HCT116 (cell line): ENCODE results near the gene TUBB4B. TPM values are rescaled to one million over a fixed set of nuclear protein-coding genes. Genes with fewer than 3 reads are reported as not detected.
A peak's percentile ranks its signal among the peaks of the same experiment; 100 is the strongest.

Experiments used
- ATAC-seq: fragments of 200-7000 bp; cut with Tn5 transposase; 2 replicates; pipeline ENCODE4 v1.9.1; 2020; ENCODE audit warnings: mild to moderate bottlenecking, moderate library complexity
- BruUV-seq: library from RNA; stranded (reverse); fragments of 400-500 nt; replicated peaks from 2 replicates; lab custom pipeline; 2021; lab: Mats Ljungman, UMichigan
- CTCF ChIA-PET: fragments of 300-600 bp; sonication (Branson Sonifier 250); formaldehyde crosslinking; loops from one replicate; lab custom pipeline; 2021; ENCODE audit warnings: antibody characterized with exemption; lab: Charles Lee
- POLR2A ChIA-PET: fragments of 300-600, 350-600 bp; sonication (Branson Sonifier 250); formaldehyde crosslinking; loops from one replicate; lab custom pipeline; 2021; ENCODE audit warnings: antibody characterized with exemption; lab: Charles Lee
- RAD21 ChIA-PET, 2 experiments: fragments of 300-600 bp; sonication (Branson Sonifier 250); formaldehyde crosslinking; loops; one replicate each; lab custom pipeline; 2023; ENCODE audit warnings: low total read pairs in 2 of 2; ENCODE audit not compliant: uncharacterized antibody in 2 of 2, unreplicated experiment in 2 of 2, low non-redundant PET in 1 of 2; lab: Charles Lee
- DNase-seq: peaks from one replicate; pipeline ENCODE4 v3.0.0-alpha.2; 2010; ENCODE audit warnings: low read depth, low spot score
- H2AFZ ChIP-seq: fragments of 200-600 bp; shearing (Covaris generic), sonication (generic); 2 replicates; pipeline ENCODE4 v1.6.1; 2017; ENCODE audit warnings: low read depth, mixed run types, mixed read lengths, antibody characterized with exemption, low read length; ENCODE audit not compliant: poor library complexity, severe bottlenecking
- H3K27ac ChIP-seq: 2 replicates; pipeline ENCODE4 v1.5.1; 2012; ENCODE audit warnings: low read depth, low read length
- H3K27me3 ChIP-seq: fragments of 200-600 bp; sonication (generic); 2 replicates; pipeline ENCODE4 v1.6.1; 2016; ENCODE audit warnings: mixed run types, low read length, mixed read lengths; ENCODE audit not compliant: insufficient read depth
- H3K36me3 ChIP-seq, 2 experiments: fragments of 200-500 bp in 1 of 2; fragments of 200-600 bp in 1 of 2; sonication (Bioruptor generic) in 1 of 2; sonication (generic) in 1 of 2; 2 replicates each; pipeline versions ENCODE4 v1.5.1 to v1.6.1; 2014 to 2016; ENCODE audit warnings: low read length in 2 of 2, inconsistent platforms in 1 of 2, mixed read lengths in 1 of 2, mixed run types in 1 of 2; ENCODE audit not compliant: insufficient read depth in 2 of 2, control insufficient read depth in 1 of 2
- H3K4me1 ChIP-seq, 2 experiments: fragments of 200-600 bp in 1 of 2; sonication (generic) in 1 of 2; 2 replicates each; pipeline versions ENCODE4 v1.5.1 to v1.6.1; 2012 to 2017; ENCODE audit warnings: low read length in 2 of 2, inconsistent platforms in 1 of 2, mild to moderate bottlenecking in 1 of 2, mixed read lengths in 1 of 2, mixed run types in 1 of 2, moderate library complexity in 1 of 2; ENCODE audit not compliant: insufficient read depth in 2 of 2, control insufficient read depth in 1 of 2
- H3K4me2 ChIP-seq: fragments of 200-600 bp; sonication (generic); 2 replicates; pipeline ENCODE4 v1.6.1; 2017; ENCODE audit warnings: mixed run types, low read length, mixed read lengths
- H3K4me3 ChIP-seq, 2 experiments: fragments of 200-600 bp in 1 of 2; sonication (generic) in 1 of 2; replicated peaks in 1 of 2; 2 replicates each; pipeline ENCODE4 v1.5.1; 2011 to 2016; ENCODE audit warnings: low read length in 2 of 2, control low read depth in 1 of 2, low read depth in 1 of 2, mild to moderate bottlenecking in 1 of 2, mixed read lengths in 1 of 2, mixed run types in 1 of 2
- H3K79me2 ChIP-seq: fragments of 200-600 bp; sonication (generic); 2 replicates; pipeline ENCODE4 v1.6.1; 2017; ENCODE audit warnings: mild to moderate bottlenecking, mixed run types, low read length, moderate library complexity, mixed read lengths; ENCODE audit not compliant: insufficient read depth
- H3K9ac ChIP-seq: fragments of 200-600 bp; sonication (generic); 2 replicates; pipeline ENCODE4 v1.6.1; 2016; ENCODE audit warnings: low read length, mixed read lengths
- H3K9me2 ChIP-seq: fragments of 200-600 bp; sonication (generic), shearing (Covaris generic); 2 replicates; pipeline ENCODE4 v1.6.1; 2017; ENCODE audit warnings: mixed run types, mild to moderate bottlenecking, moderate library complexity; ENCODE audit not compliant: insufficient read depth
- H3K9me3 ChIP-seq, 2 experiments: fragments of 200-500 bp in 1 of 2; fragments of 200-600 bp in 1 of 2; sonication (Bioruptor generic) in 1 of 2; sonication (generic) in 1 of 2; 2 replicates each; pipeline ENCODE4 v1.6.1; 2014 to 2017; ENCODE audit warnings: low read length in 2 of 2, mixed read lengths in 2 of 2, inconsistent platforms in 1 of 2, low read depth in 1 of 2, mild to moderate bottlenecking in 1 of 2, mixed run types in 1 of 2, moderate library complexity in 1 of 2; ENCODE audit not compliant: control insufficient read depth in 1 of 2, insufficient read depth in 1 of 2
- H4K20me1 ChIP-seq: fragments of 200-600 bp; sonication (generic), shearing (Covaris generic); 2 replicates; pipeline ENCODE4 v1.6.1; 2017; ENCODE audit warnings: mixed run types, mild to moderate bottlenecking, moderate library complexity; ENCODE audit not compliant: insufficient read depth
- ATF3 ChIP-seq: IDR thresholded peaks from 2 replicates; pipeline ENCODE4 v1.6.1; 2012
- CTCF ChIP-seq, 3 experiments: fragments of 200-600 bp in 1 of 3; sonication (generic) in 1 of 3; IDR thresholded peaks in 2 of 3; conservative IDR thresholded peaks in 1 of 3; 2 replicates each; pipeline ENCODE4 v1.5.1; 2012 to 2017; ENCODE audit warnings: low read depth in 2 of 3, low read length in 2 of 3, antibody characterized with exemption in 1 of 3, borderline replicate concordance in 1 of 3, control low read depth in 1 of 3, mild to moderate bottlenecking in 1 of 3, mixed read lengths in 1 of 3, mixed run types in 1 of 3, moderate library complexity in 1 of 3; ENCODE audit not compliant: insufficient read depth in 1 of 3
- EGR1 ChIP-seq: IDR thresholded peaks from 2 replicates; pipeline ENCODE4 v1.6.1; 2012; ENCODE audit warnings: low read depth
- JUND ChIP-seq: IDR thresholded peaks from 2 replicates; pipeline ENCODE4 v1.6.1; 2012
- MAX ChIP-seq: IDR thresholded peaks from 2 replicates; pipeline ENCODE4 v1.6.1; 2012
- POLR2A ChIP-seq: IDR thresholded peaks from 2 replicates; pipeline ENCODE4 v1.7.0; 2011; ENCODE audit warnings: borderline replicate concordance; ENCODE audit not compliant: insufficient read depth, insufficient read length; ENCODE audit errors: extremely low read depth
- TCF7L2 ChIP-seq: IDR thresholded peaks from 2 replicates; pipeline ENCODE4 v1.7.0; 2011; ENCODE audit warnings: borderline replicate concordance, inconsistent platforms; ENCODE audit not compliant: insufficient read depth, insufficient read length; ENCODE audit errors: extremely low read depth
- YY1 ChIP-seq: IDR thresholded peaks from 2 replicates; pipeline ENCODE4 v1.6.1; 2011; ENCODE audit warnings: low read length, low read depth, moderate library complexity, mild to moderate bottlenecking; ENCODE audit not compliant: insufficient replicate concordance; ENCODE audit errors: extremely low read depth
- intact Hi-C: fragments of 100-400 bp; cut with micrococcal nuclease; formaldehyde crosslinking; loops from 2 replicates; pipeline ENCODE4 v1.10.0; 2022
- total RNA-seq: library from RNA; stranded (reverse); gene quantifications from one replicate; pipeline ENCODE4 v1.2.1, GENCODE V29; 2021; ENCODE audit not compliant: unreplicated experiment

Gene TUBB4B
- total RNA-seq, 1 experiment from 2014 or later: 502 TPM

- Histone ChIP-seq H3K27me3 (no peaks in the 10 kb centered on the region), H3K36me3 (peaks cover 0 to 7% of the 10 kb centered on the region in 2 experiments; a peak in 1 of 4 replicates), H3K9ac (no peak overlapping the region), H3K27ac (peak overlapping the region; percentile 45; the same call in 1 of the 2 replicates)
- no TSS peak for BruUV-seq
- POLR2A ChIA-PET: interaction anchor here (0.9 to 1.5 kb wide), 5 partner anchors 10 to 50 kb away, joined by 3 to 4 read pairs (median 3); partner anchors contain the start of gene CYSRT1
- TF ChIP-seq EGR1 (no peak), CTCF (IDR thresholded peaks at IDR 0.05 in 2 of 3, conservative IDR thresholded peaks at IDR 0.05 in 1 of 3; ENCODE audit: borderline replicate concordance in 1 of 3, insufficient read depth in 1 of 3, low read depth in 2 of 3, low read length in 2 of 3) (peak in 2 of 3 experiments; percentile 63; a peak in 4 of 6 replicates), TCF7L2 (no peak), MAX (no peak), YY1 (no peak), POLR2A (no peak), ATF3 (no peak), JUND (no peak)
- TF ChIP-seq, all 23 proteins: peak for 1
- RAD21 ChIA-PET: interaction anchor here (0.7 to 0.8 kb wide), 2 partner anchors 14 kb away, joined by 3 to 4 read pairs; partner anchors contain the start of gene RNF224 (in 2 of the 2)
- peak; percentile 33 for ATAC-seq
- no peaks in the 10 kb centered on the region for H4K20me1 ChIP-seq
- CTCF ChIA-PET: interaction anchor here (0.7 to 2.4 kb wide), 6 partner anchors 9 to 49 kb away, joined by 3 to 16 read pairs (median 5); partner anchors contain the start of genes RNF208 and RNF224
- H3K9me3 ChIP-seq: no peaks in the 10 kb centered on the region
- intact Hi-C loops: no loop called here
- no peak overlapping the region for H3K4me3 ChIP-seq
- H3K4me1 ChIP-seq: peaks cover 19 to 32% of the 10 kb centered on the region in 2 experiments
- no peaks in the 10 kb centered on the region for H3K9me2 ChIP-seq
- no peak for DNase-seq
- H3K79me2 ChIP-seq: no peaks in the 10 kb centered on the region
- H2AFZ ChIP-seq: no peak overlapping the region
- no peak overlapping the region for H3K4me2 ChIP-seq
Measured at GRCh38 chr9:137213160-137214060, 27.7 kb upstream of the TUBB4B start.
